ENCODE results near the gene PPOX.
A peak's percentile ranks its signal among the peaks of the same experiment; 100 is the strongest.

PPOX gene

DNA sequence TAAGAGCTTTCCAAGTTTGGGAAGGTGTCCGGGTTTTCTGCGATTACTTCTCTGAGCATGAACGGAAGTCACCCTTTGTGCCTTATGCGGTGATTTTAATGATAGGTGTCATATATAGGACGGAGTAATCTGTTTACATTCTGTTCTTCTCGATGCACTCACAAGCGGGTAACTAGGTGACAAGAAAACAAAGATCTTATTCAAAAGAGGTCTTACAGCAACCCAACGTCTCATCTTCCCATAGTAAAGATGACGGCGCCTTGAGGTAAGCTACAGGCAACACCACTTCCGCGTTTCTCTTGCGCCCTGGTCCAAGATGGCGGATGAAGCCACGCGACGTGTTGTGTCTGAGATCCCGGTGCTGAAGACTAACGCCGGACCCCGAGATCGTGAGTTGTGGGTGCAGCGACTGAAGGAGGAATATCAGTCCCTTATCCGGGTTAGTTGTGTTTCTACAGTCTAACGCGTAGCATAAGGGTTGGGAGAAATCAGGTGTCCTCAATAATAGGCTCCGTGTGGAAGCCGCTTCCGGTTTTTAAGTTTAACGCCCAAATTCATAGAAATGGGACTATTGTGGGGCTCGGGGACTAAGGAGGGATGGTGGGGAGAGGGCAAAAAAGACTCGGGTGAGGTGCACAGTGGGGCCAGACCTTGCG lies 12.4 kb upstream of the PPOX start, which contains the start of gene UFC1:
UFC1 (plus strand) TSS at position 297 of the 656 bp plus-strand sequence; CDS start at position 317, 20 bp downstream.
- H3K79me2 ChIP-seq (ENCODE audit: low read length) = peaks cover 17% of the 10 kb centered on the region
- H4K20me1 ChIP-seq (ENCODE audit: insufficient read depth, low read length) = no peaks in the 10 kb centered on the region
- H3K9ac ChIP-seq (ENCODE audit: low read length) = peak within 1 kb of the TSS; percentile 92
- peak within 1 kb of the TSS; percentile 97 for H2AFZ ChIP-seq (ENCODE audit: low read depth, low read length)
- no peak for TF ChIP-seq EZH2phosphoT487 (IDR thresholded peaks at IDR 0.05; ENCODE audit: low read depth)
- TF ChIP-seq, protein P1, sequence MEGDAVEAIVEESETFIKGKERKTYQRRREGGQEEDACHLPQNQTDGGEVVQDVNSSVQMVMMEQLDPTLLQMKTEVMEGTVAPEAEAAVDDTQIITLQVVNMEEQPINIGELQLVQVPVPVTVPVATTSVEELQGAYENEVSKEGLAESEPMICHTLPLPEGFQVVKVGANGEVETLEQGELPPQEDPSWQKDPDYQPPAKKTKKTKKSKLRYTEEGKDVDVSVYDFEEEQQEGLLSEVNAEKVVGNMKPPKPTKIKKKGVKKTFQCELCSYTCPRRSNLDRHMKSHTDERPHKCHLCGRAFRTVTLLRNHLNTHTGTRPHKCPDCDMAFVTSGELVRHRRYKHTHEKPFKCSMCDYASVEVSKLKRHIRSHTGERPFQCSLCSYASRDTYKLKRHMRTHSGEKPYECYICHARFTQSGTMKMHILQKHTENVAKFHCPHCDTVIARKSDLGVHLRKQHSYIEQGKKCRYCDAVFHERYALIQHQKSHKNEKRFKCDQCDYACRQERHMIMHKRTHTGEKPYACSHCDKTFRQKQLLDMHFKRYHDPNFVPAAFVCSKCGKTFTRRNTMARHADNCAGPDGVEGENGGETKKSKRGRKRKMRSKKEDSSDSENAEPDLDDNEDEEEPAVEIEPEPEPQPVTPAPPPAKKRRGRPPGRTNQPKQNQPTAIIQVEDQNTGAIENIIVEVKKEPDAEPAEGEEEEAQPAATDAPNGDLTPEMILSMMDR (IDR thresholded peaks at IDR 0.05; ENCODE audit: low read depth, low read length) = no peak
- peak within 1 kb of the TSS; percentile 90 for H3K27ac ChIP-seq (ENCODE audit: low read length)
- H3K4me3 ChIP-seq (ENCODE audit: low read length) = peak within 1 kb of the TSS; percentile 88
- H3K27me3 ChIP-seq (ENCODE audit: low read depth, low read length) = no peaks in the 10 kb centered on the region
- H3K36me3 ChIP-seq (replicated peaks; ENCODE audit: low read depth, low read length) = peaks cover 5% of the 10 kb centered on the region
- peaks cover 13% of the 10 kb centered on the region for H3K4me1 ChIP-seq (ENCODE audit: low read length)
- no peaks in the 10 kb centered on the region for H3K9me3 ChIP-seq (ENCODE audit: insufficient read depth, low read length)
- H3K4me2 ChIP-seq (ENCODE audit: low read length) = peak within 1 kb of the TSS; percentile 80

DNA sequence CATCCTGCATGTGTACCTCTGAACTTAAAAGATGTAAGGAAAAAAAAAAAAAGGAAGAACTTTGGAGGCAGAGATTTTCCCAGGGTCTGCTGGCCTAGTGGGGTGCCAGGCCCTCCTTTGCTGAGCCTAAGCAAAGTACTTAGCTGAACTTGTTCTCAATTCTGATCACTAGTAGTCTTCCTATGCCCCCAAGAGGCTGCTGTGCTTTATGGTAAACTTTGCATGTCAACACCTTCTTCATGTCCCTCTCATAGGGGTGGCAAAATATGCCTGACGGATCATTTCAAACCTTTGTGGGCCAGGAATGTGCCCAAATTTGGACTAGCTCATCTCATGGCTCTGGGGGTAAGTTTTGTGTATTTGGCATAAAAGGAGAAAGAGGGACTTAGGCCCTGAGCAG lies 8.4 kb upstream of the PPOX start:
- Histone ChIP-seq H3K4me2 (ENCODE audit: low read length) (no peak overlapping the region), H3K4me3 (ENCODE audit: low read length) (no peak overlapping the region), H2AFZ (ENCODE audit: low read depth, low read length) (no peak overlapping the region), H3K27me3 (ENCODE audit: low read depth, low read length) (no peaks in the 10 kb centered on the region), H3K9me3 (ENCODE audit: insufficient read depth, low read length) (no peaks in the 10 kb centered on the region), H3K79me2 (ENCODE audit: low read length) (peaks cover 31% of the 10 kb centered on the region), H4K20me1 (ENCODE audit: insufficient read depth, low read length) (no peaks in the 10 kb centered on the region), H3K4me1 (ENCODE audit: low read length) (peaks cover 20% of the 10 kb centered on the region), H3K36me3 (replicated peaks; ENCODE audit: low read depth, low read length) (peaks cover 17% of the 10 kb centered on the region), H3K27ac (ENCODE audit: low read length) (no peak overlapping the region), H3K9ac (ENCODE audit: low read length) (no peak overlapping the region)
- no peak for TF ChIP-seq EZH2phosphoT487 (IDR thresholded peaks at IDR 0.05; ENCODE audit: low read depth)
- TF ChIP-seq, protein P1 (IDR thresholded peaks at IDR 0.05; ENCODE audit: low read depth, low read length) = 0 out of 2 replicates have a peak, but pooled peaks have one; percentile 6

DNA sequence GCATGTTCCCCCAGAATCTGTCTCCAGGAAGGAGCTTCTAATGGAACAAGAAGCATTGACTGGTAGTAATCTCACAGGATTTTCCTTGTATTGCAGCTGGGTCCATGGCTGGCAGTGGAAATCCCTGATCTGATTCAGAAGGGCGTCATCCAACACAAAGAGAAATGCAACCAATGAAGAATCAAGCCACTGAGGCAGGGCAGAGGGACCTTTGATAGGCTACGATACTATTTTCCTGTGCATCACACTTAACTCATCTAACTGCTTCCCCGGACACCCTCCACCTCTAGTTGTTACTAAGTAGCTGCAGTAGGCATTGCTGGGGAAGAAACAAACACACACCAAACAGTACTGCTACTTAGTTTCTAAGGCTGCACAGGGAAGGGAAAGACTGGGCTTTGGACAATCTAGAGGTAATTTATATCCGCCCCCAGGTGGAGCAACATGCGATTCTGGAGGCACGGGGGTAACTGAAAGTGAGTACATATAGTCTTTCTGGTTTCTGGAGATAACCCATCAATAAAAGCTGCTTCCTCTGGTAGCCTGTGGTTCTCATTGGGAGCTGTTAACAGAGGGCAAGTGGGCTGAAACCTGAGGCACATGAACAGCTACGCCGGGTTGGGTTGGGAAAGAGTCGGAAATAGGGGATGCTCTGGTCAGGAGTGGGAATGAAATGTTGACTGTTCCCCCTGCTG lies 7.8 kb upstream of the PPOX start:
- H3K36me3 ChIP-seq (replicated peaks; ENCODE audit: low read depth, low read length) = peaks cover 17% of the 10 kb centered on the region

More for the DNA sequence above, 7.8 kb upstream of the PPOX start:
- no peaks in the 10 kb centered on the region for H3K27me3 ChIP-seq (ENCODE audit: low read depth, low read length)
- H3K4me2 ChIP-seq (ENCODE audit: low read length) = peak overlapping the region; percentile 89
- peak overlapping the region; percentile 84; the same call in 1 of the 2 replicates for H3K9ac ChIP-seq (ENCODE audit: low read length)
- H2AFZ ChIP-seq (ENCODE audit: low read depth, low read length) = no peak overlapping the region
- H3K9me3 ChIP-seq (ENCODE audit: insufficient read depth, low read length) = no peaks in the 10 kb centered on the region
- H3K4me3 ChIP-seq (ENCODE audit: low read length) = peak overlapping the region; percentile 86
- H4K20me1 ChIP-seq (ENCODE audit: insufficient read depth, low read length) = no peaks in the 10 kb centered on the region
- H3K79me2 ChIP-seq (ENCODE audit: low read length) = peaks cover 31% of the 10 kb centered on the region
- 0 out of 2 replicates have a peak overlapping the region, but pooled peaks have one; percentile 19 for H3K27ac ChIP-seq (ENCODE audit: low read length)
- TF ChIP-seq, protein P1 (IDR thresholded peaks at IDR 0.05; ENCODE audit: low read depth, low read length) = no peak
- no peak for TF ChIP-seq EZH2phosphoT487 (IDR thresholded peaks at IDR 0.05; ENCODE audit: low read depth)
- H3K4me1 ChIP-seq (ENCODE audit: low read length) = peaks cover 18% of the 10 kb centered on the region

All from OCI-LY3 (cell line).